ENCODE data around the gene ADGRL1. TPM values are rescaled to one million over a fixed set of nuclear protein-coding genes. Genes with fewer than 3 reads are reported as not detected.

The ADGRL1 gene
- total RNA-seq, 1 experiment from 2014 or later: 2.4 TPM

DNA sequence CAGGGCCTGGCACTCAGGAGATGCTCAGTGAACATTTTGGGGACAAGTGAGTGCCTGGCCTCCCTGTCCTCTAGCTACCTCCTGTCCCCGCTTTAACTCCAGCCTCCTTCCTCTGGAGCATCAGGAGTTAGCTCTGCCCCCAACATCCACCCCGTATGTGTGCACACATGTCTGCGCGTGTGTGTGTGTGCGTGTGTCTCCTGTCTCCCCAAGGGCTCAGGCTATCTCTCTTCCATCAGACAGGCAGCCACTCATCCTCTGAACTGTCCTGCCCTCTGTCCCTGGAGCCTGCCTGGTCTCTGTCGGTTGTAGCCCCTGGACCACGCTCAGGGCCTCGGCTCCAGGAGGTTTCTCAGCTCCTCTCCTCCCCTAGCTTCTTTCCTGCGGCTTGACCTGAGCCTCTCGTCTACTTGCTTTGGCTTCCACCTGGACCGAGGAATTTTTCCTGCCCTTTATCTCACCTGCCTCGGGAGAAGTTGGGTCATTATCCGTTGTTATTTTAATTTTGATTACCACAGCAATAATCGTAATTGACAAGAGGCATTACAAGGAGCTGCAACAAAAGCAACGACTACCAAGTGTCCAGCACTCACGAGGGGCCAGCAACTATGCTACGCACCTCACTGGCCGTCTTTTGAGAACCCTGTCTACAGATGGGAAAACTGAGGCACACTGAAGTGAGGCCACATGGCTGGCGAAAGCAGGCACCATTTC is 37.6 kb downstream of the ADGRL1 start:
- DNase-seq (ENCODE audit: low read depth): no peak
- in situ Hi-C loops (cut with HindIII; ENCODE audit: low pct_unique_long_range_greater_than_20kb, low sequenced_read_pairs): no loop called here

DNA sequence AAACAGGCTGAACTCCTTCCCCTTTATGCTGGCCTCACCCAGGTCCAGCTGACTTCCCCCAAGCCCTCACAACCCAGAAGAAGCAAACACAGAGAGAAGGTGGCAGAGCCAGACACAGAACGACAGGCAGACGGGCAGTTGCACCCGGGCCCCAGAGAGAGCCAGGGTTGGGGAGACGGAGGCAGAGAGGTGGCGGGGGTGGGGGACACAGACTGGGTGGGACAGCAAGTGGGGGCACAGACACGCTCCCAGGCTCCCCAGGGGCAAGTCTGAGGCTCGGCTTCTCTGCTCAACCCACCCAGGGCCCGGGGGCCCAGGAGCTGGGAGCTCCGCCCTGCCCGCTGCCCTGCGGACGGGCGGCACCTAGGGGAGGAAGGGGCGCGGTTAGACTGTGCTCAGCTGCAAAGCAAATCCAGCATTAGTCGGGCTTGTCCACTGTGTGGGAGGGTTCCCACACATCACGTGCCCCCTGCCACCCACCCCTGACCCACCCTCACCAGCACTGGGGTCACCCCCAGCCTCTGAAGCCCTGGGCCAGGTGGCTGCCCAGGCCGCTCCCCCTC is 38.3 kb downstream of the ADGRL1 start:
- DNase-seq (ENCODE audit: low read depth): no peak
- in situ Hi-C loops (cut with HindIII; ENCODE audit: low pct_unique_long_range_greater_than_20kb, low sequenced_read_pairs): no loop called here

DNA sequence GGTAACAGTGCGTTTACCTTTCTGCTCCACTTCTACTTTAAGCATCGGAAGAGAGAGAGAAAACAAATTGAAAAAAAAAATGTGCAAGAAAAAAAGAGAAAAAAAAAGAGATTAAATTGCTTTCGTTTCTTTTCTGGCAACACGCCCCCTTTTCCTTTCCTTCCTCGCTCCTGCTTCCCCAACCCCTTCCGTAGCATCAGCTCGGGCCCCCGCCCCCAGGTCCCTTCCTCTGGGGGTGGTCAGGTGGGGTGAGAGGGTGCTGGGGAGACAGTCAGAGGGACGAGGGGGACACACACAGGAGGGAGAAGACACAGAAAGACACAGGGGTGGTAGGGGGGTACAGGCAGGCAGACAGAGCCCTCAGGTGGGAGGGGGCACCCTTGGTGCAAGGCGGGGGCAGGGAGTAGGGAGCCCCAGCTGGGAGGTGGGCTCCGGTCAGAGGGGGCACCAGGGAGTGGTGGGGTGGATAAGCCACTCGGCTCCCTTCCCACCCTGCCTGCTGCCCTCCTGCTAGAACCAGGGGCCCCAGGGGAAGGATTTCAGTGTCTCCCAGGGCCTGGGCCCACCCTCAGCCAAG is 38.9 kb downstream of the ADGRL1 start:
- no peak for DNase-seq (ENCODE audit: low read depth)
- in situ Hi-C loops (cut with HindIII; ENCODE audit: low pct_unique_long_range_greater_than_20kb, low sequenced_read_pairs): no loop called here

DNA sequence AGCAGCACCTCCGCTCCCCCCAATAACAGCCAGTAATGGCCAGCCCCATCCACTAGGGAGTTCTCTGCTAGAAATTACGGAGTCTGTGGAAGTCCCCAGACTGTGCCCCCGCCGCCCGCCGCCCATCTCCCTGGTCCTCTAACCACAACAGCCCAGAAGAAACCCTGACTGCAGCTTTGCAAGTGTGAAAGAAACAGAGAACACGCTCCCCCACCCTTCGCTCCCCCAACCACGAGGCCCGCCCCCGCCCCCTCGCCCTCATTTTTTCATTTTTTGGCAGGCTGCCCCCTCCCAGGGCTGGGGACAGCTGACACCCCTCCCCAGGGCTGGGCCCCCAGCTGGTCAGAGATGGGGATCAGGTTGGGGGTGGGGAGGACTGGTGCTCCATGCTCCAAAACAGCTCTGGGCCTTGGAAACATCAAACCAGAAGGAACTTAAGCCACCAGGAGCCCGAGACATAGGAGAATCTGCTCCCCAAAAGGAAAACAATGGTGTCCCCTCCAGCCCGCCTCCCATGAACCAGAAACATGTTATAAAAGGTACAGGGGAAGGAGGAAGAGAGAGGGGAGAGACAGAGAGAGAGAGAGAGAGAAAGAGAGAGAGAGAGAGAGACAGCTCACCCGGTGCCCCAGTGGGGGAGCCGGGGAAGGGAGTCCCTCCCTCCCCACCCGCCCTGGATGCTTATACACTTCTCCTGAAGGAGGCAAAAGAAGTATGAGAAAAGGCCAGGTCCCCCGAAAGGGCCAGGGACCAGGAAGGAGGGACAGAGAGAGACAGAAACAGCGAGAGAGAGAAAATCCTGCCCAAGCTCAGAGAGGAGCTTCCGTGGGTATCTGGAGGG is 39.8 kb downstream of the ADGRL1 start:
- no peak for DNase-seq (ENCODE audit: low read depth)
- in situ Hi-C loops (cut with HindIII; ENCODE audit: low pct_unique_long_range_greater_than_20kb, low sequenced_read_pairs): no loop called here

DNA sequence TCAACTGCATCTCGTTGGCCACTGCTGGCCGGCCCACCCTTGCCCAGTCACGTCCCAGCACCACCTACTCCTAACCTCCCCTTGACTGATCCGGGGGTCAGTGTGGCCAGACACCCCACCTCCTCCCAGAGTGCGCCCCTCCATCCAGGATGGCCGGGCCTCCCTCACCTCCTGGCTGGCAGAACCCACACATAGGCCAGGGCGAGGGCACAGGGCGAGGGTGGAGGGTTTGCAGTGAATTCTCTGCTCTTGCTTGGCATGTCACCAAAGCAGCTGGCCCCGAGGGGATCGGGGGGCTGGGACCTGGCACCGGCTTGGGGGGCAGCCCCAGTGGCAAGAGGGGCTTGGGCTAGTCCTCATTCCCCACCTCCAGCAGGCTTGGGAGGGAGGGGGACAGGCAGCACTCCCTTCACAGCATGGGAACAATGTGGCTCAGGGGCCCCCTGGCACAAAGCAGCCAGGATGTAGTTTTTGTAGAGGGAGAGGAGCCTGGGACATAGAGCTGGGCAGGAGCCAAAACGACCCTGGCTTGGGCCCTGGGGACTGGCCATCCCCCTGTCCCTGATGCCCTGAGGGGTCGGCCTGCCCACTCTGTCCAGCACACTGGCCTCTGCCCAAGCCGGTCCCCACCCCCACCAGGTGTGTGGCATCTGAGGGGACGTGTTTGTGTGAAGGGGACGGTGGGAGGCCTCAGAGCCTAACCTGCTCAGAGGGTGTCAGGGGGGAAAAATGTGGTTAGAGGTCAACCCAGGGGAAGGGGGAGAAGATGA is 41.1 kb downstream of the ADGRL1 start:
- DNase-seq (ENCODE audit: low read depth): no peak
- in situ Hi-C loops (cut with HindIII; ENCODE audit: low pct_unique_long_range_greater_than_20kb, low sequenced_read_pairs): no loop called here

DNA sequence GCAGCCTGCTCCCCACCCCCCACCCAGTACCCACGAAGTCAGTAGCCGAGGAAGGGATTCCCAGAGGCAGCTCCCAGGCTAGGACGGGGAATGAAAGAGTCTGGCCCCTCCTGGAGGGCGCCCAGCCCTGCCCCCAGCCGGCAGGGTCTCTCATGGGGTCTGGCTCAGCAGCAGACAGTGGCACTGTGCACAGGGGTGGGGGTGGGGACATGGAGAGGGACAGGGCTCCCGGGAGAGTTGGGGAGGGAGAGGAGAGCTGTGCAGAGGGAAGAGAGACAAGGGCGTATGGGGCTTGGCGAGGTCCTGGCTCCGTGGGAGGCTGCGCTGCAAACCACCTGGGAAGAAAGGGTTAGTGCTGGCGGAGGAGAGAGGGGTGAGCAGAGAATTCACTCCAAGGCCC is 41.9 kb downstream of the ADGRL1 start:
- in situ Hi-C loops (cut with HindIII; ENCODE audit: low pct_unique_long_range_greater_than_20kb, low sequenced_read_pairs): no loop called here
- no peak for DNase-seq (ENCODE audit: low read depth)

DNA sequence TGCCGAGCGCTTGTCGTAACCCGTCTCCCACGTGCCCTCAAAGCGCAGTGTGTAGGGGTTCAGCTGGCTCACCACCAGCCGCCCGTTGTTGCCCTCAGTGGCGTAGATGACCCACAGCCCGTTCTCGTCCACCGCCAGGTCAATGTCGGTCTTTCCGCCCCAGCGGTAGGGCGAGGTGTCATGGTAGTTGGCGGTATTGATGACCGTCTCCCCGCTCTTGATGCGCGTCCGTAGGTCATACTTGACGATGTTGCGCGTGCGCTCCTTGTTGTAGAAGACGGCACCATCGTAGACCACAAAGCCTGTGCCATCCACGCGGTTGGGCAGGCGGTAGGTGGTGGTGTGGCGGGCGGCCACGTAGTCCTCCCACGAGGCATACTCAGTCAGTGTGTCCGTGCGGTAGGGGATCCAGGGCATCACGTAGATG is 43.1 kb downstream of the ADGRL1 start:
- DNase-seq (ENCODE audit: low read depth): no peak
- in situ Hi-C loops (cut with HindIII; ENCODE audit: low pct_unique_long_range_greater_than_20kb, low sequenced_read_pairs): no loop called here

DNA sequence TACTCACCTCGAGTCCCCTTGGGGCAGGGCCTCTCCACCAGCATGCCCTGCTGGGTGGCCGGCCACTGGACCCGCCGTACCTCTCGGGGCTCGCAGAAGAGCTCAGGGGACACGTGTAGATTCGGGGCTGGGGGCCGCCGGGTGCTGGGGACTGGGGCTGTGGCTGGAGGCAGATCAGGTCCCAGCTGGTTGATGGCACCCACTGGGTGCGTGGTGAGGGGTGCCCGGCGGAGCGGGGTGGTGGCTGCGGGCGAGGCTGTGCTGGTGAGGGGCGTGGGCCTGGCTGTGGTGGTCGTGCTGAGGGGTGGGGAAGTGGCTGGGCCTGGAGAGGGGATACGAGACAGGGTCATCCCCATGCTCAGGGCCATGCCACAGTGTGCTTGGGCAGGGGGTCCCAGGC is 44.7 kb downstream of the ADGRL1 start:
- DNase-seq (ENCODE audit: low read depth): no peak
- in situ Hi-C loops (cut with HindIII; ENCODE audit: low pct_unique_long_range_greater_than_20kb, low sequenced_read_pairs): no loop called here

DNA sequence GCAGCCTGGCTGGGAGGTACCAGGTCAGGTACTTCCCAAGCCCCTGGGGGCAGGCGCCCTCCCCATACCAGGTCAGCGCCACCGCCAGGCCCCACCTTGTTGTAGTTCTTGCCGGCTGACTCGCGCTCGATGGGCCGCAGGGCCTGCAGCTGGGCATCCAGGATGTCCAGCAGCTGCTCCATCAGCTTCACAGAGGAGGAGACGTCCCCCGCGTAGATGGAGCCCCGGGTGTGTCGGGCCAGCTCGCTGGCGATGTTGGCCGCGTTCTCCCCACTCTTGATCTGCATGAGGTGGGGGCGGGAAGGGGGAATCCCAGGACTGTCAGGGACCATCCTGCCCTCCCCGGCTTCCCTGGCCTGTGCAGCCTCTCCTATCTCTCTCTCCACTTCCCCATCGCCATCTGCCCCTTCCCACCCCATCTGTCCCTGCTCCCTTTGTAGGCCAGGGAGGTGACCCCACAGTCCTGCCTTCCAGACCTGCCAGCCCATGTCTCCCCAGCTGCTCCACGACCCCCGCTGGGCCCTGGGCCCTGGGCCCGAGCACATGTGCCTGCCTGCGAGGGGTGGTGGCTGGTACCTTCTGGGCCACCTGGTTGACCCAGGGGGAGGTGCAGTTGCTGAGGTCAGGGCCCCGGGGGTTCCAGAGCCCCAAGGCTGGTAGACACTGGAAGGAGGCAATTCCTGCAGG is 45.8 kb downstream of the ADGRL1 start:
- DNase-seq (ENCODE audit: low read depth): no peak
- in situ Hi-C loops (cut with HindIII; ENCODE audit: low pct_unique_long_range_greater_than_20kb, low sequenced_read_pairs): no loop called here

DNA sequence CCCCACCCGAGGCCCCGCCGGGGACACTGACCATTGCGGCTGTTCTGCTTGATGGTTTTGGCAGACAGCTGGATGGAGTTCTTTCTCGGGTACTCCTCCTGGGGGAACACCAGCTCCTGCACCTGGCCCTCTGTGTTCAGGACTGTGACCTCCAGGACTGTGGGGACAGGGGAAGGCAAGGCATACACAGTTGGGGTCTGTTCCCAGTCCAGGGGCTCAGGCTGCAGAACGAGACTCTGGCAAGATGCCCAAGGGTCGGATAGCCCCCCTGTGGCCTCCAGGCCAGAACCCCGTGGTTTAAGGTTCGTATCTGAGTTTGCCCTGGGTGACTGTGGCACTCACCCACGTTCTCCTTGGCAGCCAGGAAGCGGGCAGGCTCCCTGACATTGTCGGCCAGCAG is 46.9 kb downstream of the ADGRL1 start:
- in situ Hi-C loops (cut with HindIII; ENCODE audit: low pct_unique_long_range_greater_than_20kb, low sequenced_read_pairs): no loop called here
- DNase-seq (ENCODE audit: low read depth): no peak

DNA sequence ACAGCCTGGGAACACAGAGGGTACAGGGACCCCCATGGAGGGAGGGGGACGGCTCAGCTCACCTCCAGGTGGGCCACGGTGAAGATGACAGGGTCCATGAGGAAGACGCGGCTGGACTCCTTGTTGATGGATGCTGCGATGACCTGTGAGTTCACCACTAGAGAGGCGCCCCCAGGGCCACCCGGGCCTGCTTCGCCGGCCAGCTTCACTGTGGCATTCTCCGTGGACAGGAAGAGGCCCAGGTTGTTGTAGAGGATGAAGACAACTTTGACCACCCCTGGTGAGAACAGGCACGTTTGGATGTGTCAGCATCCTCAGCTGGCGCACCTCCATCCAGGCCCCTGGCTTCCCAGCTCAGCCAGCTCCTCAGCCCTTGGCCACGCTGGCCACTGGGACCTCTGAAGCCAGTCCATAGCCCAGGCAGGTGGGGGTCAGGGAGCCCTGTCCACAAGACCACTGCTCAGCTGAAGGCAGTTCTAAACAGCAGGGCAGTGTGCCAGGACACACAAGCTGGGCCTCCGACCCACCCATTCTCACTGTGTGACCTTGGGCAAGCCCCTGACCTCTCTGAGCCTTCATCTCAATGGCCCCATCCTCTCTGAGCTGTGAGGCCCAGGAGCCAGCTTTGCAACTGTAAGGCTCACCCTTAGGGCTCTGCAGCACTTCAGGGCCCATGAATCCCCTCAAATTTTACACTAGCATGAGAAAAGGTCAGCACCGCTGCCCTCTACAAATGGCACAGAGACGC is 47.5 kb downstream of the ADGRL1 start:
- in situ Hi-C loops (cut with HindIII; ENCODE audit: low pct_unique_long_range_greater_than_20kb, low sequenced_read_pairs): no loop called here
- no peak for DNase-seq (ENCODE audit: low read depth)

DNA sequence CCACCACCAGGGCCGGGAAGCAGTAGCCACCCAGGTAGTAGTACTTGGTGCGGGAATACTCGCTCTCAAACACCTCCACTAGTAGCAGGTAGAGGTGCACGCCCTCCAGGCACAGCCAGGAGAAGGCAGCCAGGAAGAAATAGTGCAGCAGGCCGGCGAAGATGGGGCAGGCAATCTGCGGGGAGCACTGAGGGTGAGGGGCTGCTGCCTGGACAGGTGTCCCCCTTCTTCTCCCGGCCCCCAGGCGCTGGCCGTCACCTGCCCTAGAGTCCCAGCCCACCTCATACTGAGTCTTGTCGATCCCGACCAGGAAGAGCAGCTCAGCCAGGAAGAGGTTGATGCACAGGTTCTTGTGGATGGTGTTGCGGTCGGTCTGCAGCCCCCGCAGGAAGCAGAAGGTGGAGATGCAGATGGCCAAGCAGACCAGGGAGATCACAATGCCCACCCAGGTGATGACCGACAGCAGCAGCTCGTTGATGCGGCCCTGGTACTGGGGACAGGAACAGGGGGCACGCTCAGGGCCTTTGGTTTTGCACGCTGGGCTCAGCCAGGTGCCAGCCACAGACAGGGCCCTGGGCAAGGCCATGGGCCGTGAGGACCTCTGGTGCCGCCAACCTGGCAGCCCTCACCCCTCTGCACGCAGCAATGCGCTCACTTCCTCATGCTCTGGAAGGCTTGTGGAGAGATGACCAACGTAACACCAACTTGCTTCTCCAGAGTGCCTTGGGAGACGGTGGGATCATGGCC is 48.8 kb downstream of the ADGRL1 start:
- in situ Hi-C loops (cut with HindIII; ENCODE audit: low pct_unique_long_range_greater_than_20kb, low sequenced_read_pairs): no loop called here

DNA sequence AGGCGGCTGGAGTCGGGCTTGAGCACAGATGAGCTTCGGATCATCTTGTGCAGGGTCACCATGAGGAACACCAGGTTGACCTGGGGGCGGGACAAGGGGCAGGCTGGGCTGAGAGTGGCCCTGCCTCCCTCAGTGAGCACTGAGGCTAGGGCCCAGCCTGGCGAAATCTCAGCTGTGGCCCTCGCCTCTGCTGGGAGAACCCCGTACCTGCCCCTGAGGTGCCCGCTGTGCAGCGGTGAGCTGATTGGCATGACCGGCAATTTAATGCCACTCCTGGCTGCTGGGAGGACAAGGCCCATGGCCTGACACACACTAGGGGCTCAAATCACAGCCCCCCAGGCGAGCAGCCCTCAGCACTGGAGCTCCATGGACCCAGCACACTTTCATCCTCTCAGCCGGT is 49.8 kb downstream of the ADGRL1 start:
- DNase-seq (ENCODE audit: low read depth): no peak
- in situ Hi-C loops (cut with HindIII; ENCODE audit: low pct_unique_long_range_greater_than_20kb, low sequenced_read_pairs): no loop called here

More for the DNA sequence above, 48.8 kb downstream of the ADGRL1 start:
- no peak for DNase-seq (ENCODE audit: low read depth)

DNA sequence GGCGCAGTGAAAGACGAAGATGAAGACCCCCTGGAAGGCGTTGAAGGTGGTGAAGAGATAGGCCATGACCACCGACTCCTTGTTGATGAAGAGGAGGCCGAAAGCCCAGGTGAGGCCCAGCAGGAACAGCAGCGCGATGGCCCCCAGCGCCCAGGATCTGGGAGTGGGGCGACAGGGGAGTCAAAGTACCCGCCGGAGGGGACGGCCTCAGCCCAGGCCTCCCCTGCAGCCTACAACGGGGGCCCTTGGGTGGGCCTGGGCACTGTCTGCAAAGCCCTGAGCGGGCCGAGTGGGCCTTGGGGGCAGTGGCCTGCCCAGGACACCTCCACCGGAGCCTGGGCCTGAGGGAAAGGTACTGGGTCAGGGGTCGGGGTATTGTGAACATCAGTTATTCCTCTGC is 50.6 kb downstream of the ADGRL1 start:
- in situ Hi-C loops (cut with HindIII; ENCODE audit: low pct_unique_long_range_greater_than_20kb, low sequenced_read_pairs): no loop called here
- no peak for DNase-seq (ENCODE audit: low read depth)

DNA sequence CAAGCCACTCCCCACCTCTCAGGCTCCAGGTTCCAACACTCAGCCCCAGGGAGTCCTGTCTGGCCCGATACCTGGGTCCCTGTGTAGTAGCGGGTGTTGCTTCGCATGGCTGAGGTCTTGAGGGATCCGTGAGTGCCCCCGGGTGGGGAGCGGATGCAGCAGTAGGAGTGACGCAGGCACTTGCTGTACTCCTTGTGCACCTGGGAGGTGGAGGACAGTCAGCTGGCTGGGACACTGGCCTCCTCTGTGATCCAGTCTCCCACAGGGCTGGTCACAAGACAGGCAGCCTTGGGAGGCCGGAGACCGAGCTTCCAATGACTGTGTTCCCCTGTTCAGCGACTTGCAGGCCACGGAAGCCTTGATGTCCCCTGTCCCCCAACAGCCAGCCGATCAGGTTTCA is 53.3 kb downstream of the ADGRL1 start:
- in situ Hi-C loops (cut with HindIII; ENCODE audit: low pct_unique_long_range_greater_than_20kb, low sequenced_read_pairs): no loop called here
- DNase-seq (ENCODE audit: low read depth): no peak

DNA sequence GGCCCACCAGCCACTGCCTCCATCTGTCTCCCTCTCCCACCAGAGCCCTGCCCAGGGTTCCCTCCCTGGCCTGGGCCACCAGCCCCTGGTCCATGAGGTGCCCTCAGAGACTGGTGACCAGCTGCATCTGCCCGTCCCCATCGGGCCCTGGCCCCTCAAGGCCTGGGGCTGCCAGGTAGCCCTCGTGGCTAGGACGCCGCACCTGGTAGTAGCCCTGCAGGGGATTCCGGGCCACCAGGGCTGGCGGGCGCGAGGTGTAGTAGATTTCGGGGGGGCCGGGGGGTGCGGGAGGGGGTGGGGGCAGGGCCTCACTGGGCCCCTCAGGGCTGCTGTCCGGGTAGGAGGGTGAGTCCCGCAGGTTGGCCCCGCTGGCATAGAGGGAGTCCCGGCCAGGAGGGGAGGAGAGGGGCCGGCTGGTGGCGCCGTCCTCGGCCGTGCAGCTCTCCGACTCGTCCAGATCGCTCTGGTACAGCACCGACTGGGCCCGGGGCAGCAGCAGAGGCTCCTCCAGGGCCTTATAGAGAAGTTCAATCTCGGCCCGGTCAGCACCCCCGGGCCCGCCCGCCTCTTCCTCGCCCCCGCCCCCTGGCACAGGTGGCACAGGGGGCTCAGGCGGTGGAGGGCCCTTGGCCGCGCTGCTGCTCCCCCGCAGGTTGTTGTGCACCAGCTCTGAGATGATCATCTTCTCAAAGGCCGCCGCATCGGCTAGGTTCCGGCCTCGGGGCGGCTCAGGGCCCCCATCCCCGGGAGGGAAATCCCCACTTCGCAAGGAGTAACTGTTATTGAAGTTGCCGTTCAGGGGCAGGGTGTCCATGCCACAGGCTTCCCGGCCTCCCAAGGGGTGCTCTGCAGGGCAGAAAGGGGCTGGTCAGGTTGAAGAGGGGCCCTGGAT is 55.0 kb downstream of the ADGRL1 start:
- in situ Hi-C loops (cut with HindIII; ENCODE audit: low pct_unique_long_range_greater_than_20kb, low sequenced_read_pairs): no loop called here
- no peak for DNase-seq (ENCODE audit: low read depth)

All from Caki2 (cell line).